Activated CD4-positive, alpha-beta T cell treated with anti-CD3 and anti-CD28 coated beads, Interleukin-2, amount 10 ng/mL, durations not matched to agents 24 days and 14 days (primary cell): ENCODE measurements around the gene GAGE12J. TPM values are rescaled to one million over a fixed set of nuclear protein-coding genes. Genes with fewer than 3 reads are reported as not detected.
"Not testable (repeated sequence)": the region's sequence is repeated elsewhere in the genome, so short reads cannot be mapped to it uniquely, and the experiment has no call there.

Experiments
- DNase-seq: peaks from one replicate; pipeline ENCODE4 v3.0.0; 2022
- H3K27ac Mint-ChIP-seq: one replicate; pipeline ENCODE4 v1.8.0; 2022; ENCODE audit warnings: mild to moderate bottlenecking, mixed read lengths
- H3K27me3 Mint-ChIP-seq: one replicate; pipeline ENCODE4 v1.8.0; 2022; ENCODE audit warnings: mixed read lengths
- H3K36me3 Mint-ChIP-seq: one replicate; pipeline ENCODE4 v1.8.0; 2022; ENCODE audit warnings: low read depth, mild to moderate bottlenecking, mixed read lengths
- H3K4me1 Mint-ChIP-seq: one replicate; pipeline ENCODE4 v1.8.0; 2021; ENCODE audit warnings: mixed read lengths
- H3K4me3 Mint-ChIP-seq: one replicate; pipeline ENCODE4 v1.8.0; 2022; ENCODE audit warnings: mild to moderate bottlenecking, moderate library complexity, mixed read lengths
- H3K9me3 Mint-ChIP-seq: one replicate; pipeline ENCODE4 v1.8.0; 2021; ENCODE audit warnings: mixed read lengths
- intact Hi-C: fragments of 100-400 bp; cut with micrococcal nuclease; formaldehyde crosslinking; loops from one replicate; pipeline ENCODE4 v1.15.1; 2023
- total RNA-seq: library from RNA; stranded (reverse); gene quantifications from 2 replicates; pipeline ENCODE4 v1.2.3, GENCODE V29; 2022

The GAGE12J gene
- total RNA-seq, 1 donor from 2014 or later = not detected

DNA sequence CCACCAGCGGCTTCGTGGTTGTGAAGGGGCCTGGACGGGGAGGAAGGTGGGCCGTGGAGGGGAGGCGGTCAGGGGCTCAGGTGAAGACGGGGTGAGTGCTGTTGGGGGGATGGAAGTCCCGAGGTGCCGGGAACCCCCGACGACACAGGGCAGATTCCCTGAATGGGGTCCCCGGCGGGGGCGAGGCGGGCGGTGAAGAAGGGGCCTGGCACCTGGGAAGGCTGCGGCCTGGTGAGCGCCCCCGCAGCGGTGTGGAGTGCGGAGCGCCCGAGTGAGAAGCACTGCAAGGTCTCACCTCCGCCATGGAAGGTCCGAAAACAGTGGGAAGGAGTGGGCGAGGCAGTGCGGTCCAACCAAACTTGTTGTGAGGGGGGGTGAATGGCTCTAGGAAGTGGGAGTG lies 10.0 kb downstream of the GAGE12J start:
- intact Hi-C loops, H3K36me3 Mint-ChIP-seq, H3K4me1 Mint-ChIP-seq, H3K27ac Mint-ChIP-seq, H3K4me3 Mint-ChIP-seq, H3K27me3 Mint-ChIP-seq, H3K9me3 Mint-ChIP-seq: not testable (repeated sequence)
- DNase-seq = peak; percentile 65

DNA sequence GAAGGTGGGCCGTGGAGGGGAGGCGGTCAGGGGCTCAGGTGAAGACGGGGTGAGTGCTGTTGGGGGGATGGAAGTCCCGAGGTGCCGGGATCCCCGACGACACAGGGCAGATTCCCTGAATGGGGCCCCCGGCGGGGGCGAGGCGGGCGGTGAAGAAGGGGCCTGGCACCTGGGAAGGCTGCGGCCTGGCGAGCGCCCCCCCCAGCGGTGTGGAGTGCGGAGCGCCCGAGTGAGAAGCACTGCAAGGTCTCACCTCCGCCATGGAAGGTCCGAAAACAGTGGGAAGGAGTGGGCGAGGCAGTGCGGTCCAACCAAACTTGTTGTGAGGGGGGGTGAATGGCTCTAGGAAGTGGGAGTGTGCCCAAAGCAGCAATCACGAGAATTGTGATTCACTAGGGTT lies 19.6 kb downstream of the GAGE12J start:
- H3K36me3 Mint-ChIP-seq, H3K4me1 Mint-ChIP-seq, H3K9me3 Mint-ChIP-seq, H3K27me3 Mint-ChIP-seq, H3K4me3 Mint-ChIP-seq, intact Hi-C loops, H3K27ac Mint-ChIP-seq: not testable (repeated sequence)
- DNase-seq = peak; percentile 51

DNA sequence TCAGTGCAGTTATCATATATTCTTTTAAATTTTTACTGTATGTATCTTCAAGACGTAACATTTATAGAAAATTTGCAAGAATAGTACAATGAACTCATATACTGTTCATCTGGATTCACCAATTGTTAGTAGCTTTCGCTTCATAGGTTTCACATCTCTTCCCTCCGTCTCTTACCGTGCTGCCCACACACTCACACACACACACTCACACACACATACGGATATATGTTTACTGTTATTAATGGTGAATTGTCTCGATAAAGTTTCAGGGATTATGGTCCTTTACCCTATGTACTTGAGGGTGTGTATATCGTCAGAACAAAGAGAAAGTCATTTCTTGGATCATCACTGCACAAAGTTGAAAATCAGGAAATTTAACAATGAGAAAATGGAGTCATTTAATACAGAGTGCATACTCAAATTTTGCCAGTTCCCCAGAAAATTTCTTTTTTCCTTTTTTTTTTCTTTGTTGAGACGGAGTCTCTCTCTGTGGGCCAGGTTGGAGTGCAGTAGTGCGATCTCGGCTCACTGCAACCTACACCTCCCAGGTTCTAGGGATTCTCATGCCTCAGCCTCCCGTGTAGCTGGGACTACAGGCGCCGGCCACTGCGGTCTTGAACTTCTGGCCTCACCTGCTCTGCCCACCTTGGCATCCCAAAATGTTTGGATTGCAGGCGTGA lies 22.8 kb downstream of the GAGE12J start:
- H3K9me3 Mint-ChIP-seq, H3K27me3 Mint-ChIP-seq, H3K4me3 Mint-ChIP-seq, H3K4me1 Mint-ChIP-seq, H3K27ac Mint-ChIP-seq, H3K36me3 Mint-ChIP-seq, intact Hi-C loops: not testable (repeated sequence)
- peak; percentile 61 for DNase-seq

DNA sequence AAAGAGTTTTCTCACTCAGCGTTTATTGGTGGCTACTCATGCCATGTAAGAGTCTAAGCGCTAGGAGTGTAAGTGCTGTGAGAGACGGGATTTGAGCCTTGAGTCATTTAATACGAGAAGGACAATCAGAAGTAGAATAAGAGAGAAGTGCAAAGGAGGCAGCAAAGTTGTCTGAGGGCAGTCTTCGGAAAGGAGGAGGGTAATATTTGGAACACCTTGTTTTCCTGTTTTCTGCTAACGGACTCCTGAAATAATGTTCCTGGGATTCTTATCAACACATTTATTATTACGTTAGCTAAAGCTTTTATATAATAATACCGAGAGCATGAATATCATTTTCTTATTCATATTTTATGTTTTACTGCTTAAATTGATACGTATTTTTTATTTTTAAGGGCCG lies 23.6 kb downstream of the GAGE12J start:
- intact Hi-C loops, H3K9me3 Mint-ChIP-seq, H3K4me3 Mint-ChIP-seq, H3K4me1 Mint-ChIP-seq, H3K27me3 Mint-ChIP-seq, H3K36me3 Mint-ChIP-seq, H3K27ac Mint-ChIP-seq: not testable (repeated sequence)
- DNase-seq = peak; percentile 59

DNA sequence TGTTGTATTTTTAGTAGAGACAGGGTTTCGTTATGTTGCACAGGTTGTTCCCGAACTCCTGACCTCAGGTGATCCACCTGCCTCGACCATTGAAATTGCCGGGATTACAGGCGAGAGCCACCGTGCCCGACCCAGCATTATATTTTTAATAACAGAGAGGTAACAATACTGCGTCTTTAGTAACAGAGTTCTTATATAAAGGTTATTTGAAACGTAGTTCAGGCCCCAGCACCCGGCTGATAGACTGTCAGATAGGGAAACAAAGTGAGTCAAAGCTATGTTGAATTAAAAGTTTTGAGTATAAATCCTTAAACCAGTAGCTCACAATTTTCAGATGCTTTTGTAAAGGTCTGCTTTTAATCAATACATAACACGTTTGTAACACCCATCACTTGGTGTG lies 24.3 kb downstream of the GAGE12J start:
- H3K36me3 Mint-ChIP-seq, H3K4me1 Mint-ChIP-seq, H3K27me3 Mint-ChIP-seq, H3K9me3 Mint-ChIP-seq, H3K4me3 Mint-ChIP-seq, H3K27ac Mint-ChIP-seq, intact Hi-C loops: not testable (repeated sequence)
- DNase-seq = peak; percentile 67

Other genes with a start within 250 kb of the GAGE12J start
- 12.5 and 15.9 TPM in 2 replicates for gene PRAF2, start 248.0 kb upstream of the GAGE12J start, total RNA-seq
- 38.7 and 40.8 TPM in 2 replicates for gene WDR45, start 242.2 kb upstream of the GAGE12J start, total RNA-seq
- gene GPKOW, start 198.3 kb upstream of the GAGE12J start, total RNA-seq = 24.7 TPM in 2 replicates
- gene MAGIX, start 159.3 kb upstream of the GAGE12J start, total RNA-seq = 0.96 and 1.1 TPM in 2 replicates
- 84.4 and 91.4 TPM in 2 replicates for gene PLP2, start 150.1 kb upstream of the GAGE12J start, total RNA-seq
- gene PRICKLE3, start 135.7 kb upstream of the GAGE12J start, total RNA-seq = 21.9 and 22.7 TPM in 2 replicates
- 4.9 and 5.3 TPM in 2 replicates for gene SYP, start 121.8 kb upstream of the GAGE12J start, total RNA-seq
- gene CACNA1F, start 88.7 kb upstream of the GAGE12J start, total RNA-seq = 0.07 and 0.14 TPM in 2 replicates
- 25.6 and 25.8 TPM in 2 replicates for gene CCDC22, start 86.6 kb upstream of the GAGE12J start, total RNA-seq
- 13.1 and 14.2 TPM in 2 replicates for gene FOXP3, start 57.3 kb upstream of the GAGE12J start, total RNA-seq
- gene PPP1R3F, start 52.2 kb upstream of the GAGE12J start, total RNA-seq = 6.3 and 8.3 TPM in 2 replicates
- not detected in 2 replicates for gene GAGE10, start 18.4 kb upstream of the GAGE12J start, total RNA-seq
- gene GAGE13, start 9.5 kb downstream of the GAGE12J start, total RNA-seq = not detected in 2 replicates
- gene GAGE12C, start 210.1 kb downstream of the GAGE12J start, total RNA-seq = not detected in 2 replicates
- gene GAGE12D, start 219.7 kb downstream of the GAGE12J start, total RNA-seq = not detected in 2 replicates
- gene GAGE12E, start 229.3 kb downstream of the GAGE12J start, total RNA-seq = not detected in 2 replicates
- not detected in 2 replicates for gene GAGE12F, start 238.8 kb downstream of the GAGE12J start, total RNA-seq
- gene GAGE12G, start 248.4 kb downstream of the GAGE12J start, total RNA-seq = not detected in 2 replicates